ENCODE results near the gene MAP7D1. TPM values are rescaled to one million over a fixed set of nuclear protein-coding genes. Genes with fewer than 3 reads are reported as not detected.

The MAP7D1 gene
- total RNA-seq, 5 donors from 2014 or later (not counting 1 experiment from before 2014, with no cell fraction given), result 157 to 295 (median 263) TPM

- Histone ChIP-seq H3K9me3 (no peaks in the 10 kb centered on the region), H3K4me3 (ENCODE audit: control insufficient read depth in 1 of 2, extremely low read depth in 1 of 2, low read length in 1 of 2) (peak overlapping the region; percentile 46 to 76), H3K27me3 (replicated peaks in 1 of 2; ENCODE audit: control insufficient read depth in 2 of 2, extremely low read depth in 1 of 2, insufficient read depth in 2 of 2, low read length in 1 of 2) (no peaks in the 10 kb centered on the region), H3K36me3 (ENCODE audit: control insufficient read depth in 2 of 2, extremely low read depth in 1 of 2, insufficient read depth in 1 of 2, low read length in 1 of 2) (no peaks in the 10 kb centered on the region), H3K27ac (ENCODE audit: low read length) (peak overlapping the region; percentile 89), H3K4me1 (ENCODE audit: control insufficient read depth in 1 of 2, extremely low read depth in 1 of 2, insufficient read depth in 2 of 2, low read length in 2 of 2) (peaks cover 58 to 92% of the 10 kb centered on the region in 2 experiments)
- POLR2A ChIA-PET, result interaction anchor here (0.6 to 1.0 kb wide), 5 partner anchors 9 to 256 kb away, joined by 3 to 4 read pairs (median 3); partner anchors contain the start of gene TRAPPC3 (in 2 of the 2)
- Mint-ChIP-seq H3K9me3 (no peaks in the 10 kb centered on the region), H3K4me3 (peak overlapping the region; percentile 77 to 82 (median 82)), H3K4me1 (peaks cover 78 to 84% (median 82%) of the 10 kb centered on the region in 3 donors), H3K36me3 (peaks cover 25% of the 10 kb centered on the region), H3K27me3 (no peaks in the 10 kb centered on the region), H3K27ac (peak overlapping the region; percentile 96)
- DNase-seq, result peak; percentile 38 to 76 (median 57)
- WGBS (ENCODE audit: insufficient coverage), result 4% methylated on average over 8 of the region's 14 CpGs
- ATAC-seq (replicated peaks in 1 of 4), result peak; percentile 59 to 78 (median 66)
- CTCF ChIA-PET, result interaction anchor here (0.6 to 5.9 kb wide), 9 partner anchors 8 to 124 kb away, joined by 3 to 41 read pairs (median 5); partner anchors contain the start of gene TRAPPC3 (in 1 of the 2)
Observed at GRCh38 chr1:36161641-36162531, 5.9 kb downstream of the MAP7D1 start.

- Mint-ChIP-seq H3K27me3 (no peaks in the 10 kb centered on the region), H3K36me3 (peaks cover 28% of the 10 kb centered on the region), H3K9me3 (no peaks in the 10 kb centered on the region), H3K27ac (peak overlapping the region; percentile 96), H3K4me1 (peaks cover 80 to 86% (median 85%) of the 10 kb centered on the region in 3 donors), H3K4me3 (peak overlapping the region; percentile 77 to 82 (median 82))
- CTCF ChIA-PET, result interaction anchor here (0.6 to 5.9 kb wide), 5 partner anchors 11 to 123 kb away, joined by 3 to 41 read pairs (median 5); partner anchors contain the start of gene TRAPPC3 (in 1 of the 2)
- Histone ChIP-seq H3K27ac (ENCODE audit: low read length) (peak overlapping the region; percentile 89), H3K9me3 (no peaks in the 10 kb centered on the region), H3K36me3 (ENCODE audit: control insufficient read depth in 2 of 2, extremely low read depth in 1 of 2, insufficient read depth in 1 of 2, low read length in 1 of 2) (peaks cover 0 to 8% of the 10 kb centered on the region in 2 donors), H3K4me3 (ENCODE audit: control insufficient read depth in 1 of 2, extremely low read depth in 1 of 2, low read length in 1 of 2) (no peak overlapping the region), H3K27me3 (replicated peaks in 1 of 2; ENCODE audit: control insufficient read depth in 2 of 2, extremely low read depth in 1 of 2, insufficient read depth in 2 of 2, low read length in 1 of 2) (no peaks in the 10 kb centered on the region), H3K4me1 (ENCODE audit: control insufficient read depth in 1 of 2, extremely low read depth in 1 of 2, insufficient read depth in 2 of 2, low read length in 2 of 2) (peaks cover 57 to 92% of the 10 kb centered on the region in 2 experiments)
- POLR2A ChIA-PET, result interaction anchor here (0.6 to 1.0 kb wide), 6 partner anchors 10 to 1849 kb away, joined by 3 to 6 read pairs (median 4); partner anchors contain the start of gene TRAPPC3 (in 1 of the 2)
- DNase-seq (no peak), ATAC-seq (replicated peaks in 1 of 4) (no peak)
- no CpG with 5 or more reads among the region's 1 CpG for WGBS (ENCODE audit: insufficient coverage)
Observed at GRCh38 chr1:36162680-36163239, 6.8 kb downstream of the MAP7D1 start.

- DNase-seq (no peak), ATAC-seq (replicated peaks in 1 of 4) (no peak)
- H3K4me3 Mint-ChIP-seq, result peak overlapping the region in 1 of 3 donors; percentile 35
- no peaks in the 10 kb centered on the region for H3K27me3 Mint-ChIP-seq
- Histone ChIP-seq H3K36me3 (ENCODE audit: control insufficient read depth in 2 of 2, extremely low read depth in 1 of 2, insufficient read depth in 1 of 2, low read length in 1 of 2) (peaks cover 0 to 13% of the 10 kb centered on the region in 2 donors), H3K4me3 (ENCODE audit: control insufficient read depth in 1 of 2, extremely low read depth in 1 of 2, low read length in 1 of 2) (no peak overlapping the region), H3K27me3 (replicated peaks in 1 of 2; ENCODE audit: control insufficient read depth in 2 of 2, extremely low read depth in 1 of 2, insufficient read depth in 2 of 2, low read length in 1 of 2) (no peaks in the 10 kb centered on the region), H3K9me3 (no peaks in the 10 kb centered on the region), H3K27ac (ENCODE audit: low read length) (peak overlapping the region; percentile 89), H3K4me1 (ENCODE audit: control insufficient read depth in 1 of 2, extremely low read depth in 1 of 2, insufficient read depth in 2 of 2, low read length in 2 of 2) (peaks cover 53 to 90% of the 10 kb centered on the region in 2 experiments)
- no peaks in the 10 kb centered on the region for H3K9me3 Mint-ChIP-seq
- peaks cover 25% of the 10 kb centered on the region for H3K36me3 Mint-ChIP-seq
- CTCF ChIA-PET, result interaction anchor here (1.3 to 5.9 kb wide), 3 partner anchors 14 to 122 kb away, joined by 3 to 41 read pairs (median 7); partner anchors contain the start of gene TRAPPC3 (in 1 of the 2)
- POLR2A ChIA-PET, result interaction anchor here (0.6 kb wide), 3 partner anchors 48 to 1848 kb away, joined by 4 to 6 read pairs (median 5); no protein-coding TSS in a partner anchor
- H3K4me1 Mint-ChIP-seq, result peaks cover 78 to 84% (median 83%) of the 10 kb centered on the region in 3 donors
- peak overlapping the region; percentile 96 for H3K27ac Mint-ChIP-seq
Observed at GRCh38 chr1:36163426-36163825, 7.5 kb downstream of the MAP7D1 start.

- POLR2A ChIA-PET, result interaction anchor here in 1 of 2 donors (0.6 kb wide), 1 partner anchor 47 kb away, joined by 5 read pairs; no protein-coding TSS in a partner anchor
- Histone ChIP-seq H3K4me3 (ENCODE audit: control insufficient read depth in 1 of 2, extremely low read depth in 1 of 2, low read length in 1 of 2) (no peak overlapping the region), H3K36me3 (ENCODE audit: control insufficient read depth in 2 of 2, extremely low read depth in 1 of 2, insufficient read depth in 1 of 2, low read length in 1 of 2) (peaks cover 0 to 18% of the 10 kb centered on the region in 2 donors), H3K4me1 (ENCODE audit: control insufficient read depth in 1 of 2, extremely low read depth in 1 of 2, insufficient read depth in 2 of 2, low read length in 2 of 2) (peaks cover 44 to 87% of the 10 kb centered on the region in 2 experiments), H3K27me3 (replicated peaks in 1 of 2; ENCODE audit: control insufficient read depth in 2 of 2, extremely low read depth in 1 of 2, insufficient read depth in 2 of 2, low read length in 1 of 2) (no peaks in the 10 kb centered on the region), H3K27ac (ENCODE audit: low read length) (peak overlapping the region; percentile 20), H3K9me3 (no peaks in the 10 kb centered on the region)
- Mint-ChIP-seq H3K9me3 (no peaks in the 10 kb centered on the region), H3K27ac (peak overlapping the region; percentile 33 to 68), H3K36me3 (peaks cover 22% of the 10 kb centered on the region), H3K4me3 (peak overlapping the region in 1 of 3 donors; percentile 3), H3K4me1 (peaks cover 74 to 82% (median 81%) of the 10 kb centered on the region in 3 donors), H3K27me3 (no peaks in the 10 kb centered on the region)
- 93% methylated on average over 2 of the region's 2 CpGs for WGBS (ENCODE audit: insufficient coverage)
- ATAC-seq (replicated peaks in 1 of 4), result no peak
- no peak for DNase-seq
- CTCF ChIA-PET, result interaction anchor here in 1 of 2 donors (5.9 kb wide), 1 partner anchor 15 kb away, joined by 41 read pairs; the partner anchor contains the start of gene TRAPPC3
Observed at GRCh38 chr1:36164361-36164760, 8.4 kb downstream of the MAP7D1 start.

DNA sequence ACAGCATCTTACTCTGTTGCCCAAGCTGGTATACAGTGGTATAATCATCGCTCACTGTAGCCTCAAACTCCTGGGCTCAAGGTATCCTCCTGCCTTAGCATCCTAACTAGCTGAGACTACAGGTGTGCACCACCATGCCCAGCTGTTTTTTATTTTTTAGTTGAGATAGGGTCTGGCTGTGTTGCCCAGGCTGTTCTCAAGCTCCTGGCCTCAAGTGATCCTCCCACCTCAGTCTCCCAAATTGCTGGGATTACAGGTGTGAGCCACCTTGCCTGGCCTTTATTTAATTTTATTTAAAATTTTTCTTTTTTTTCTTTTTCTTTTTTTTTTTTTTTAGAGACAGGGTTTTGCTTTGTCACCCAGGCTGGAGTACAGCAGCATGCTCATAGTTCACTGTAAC lies 9.2 kb downstream of the MAP7D1 start:
- no peaks in the 10 kb centered on the region for H3K9me3 ChIP-seq
- peak overlapping the region in 1 of 2 donors; percentile 68 for H3K27ac Mint-ChIP-seq

More for the DNA sequence above, 9.2 kb downstream of the MAP7D1 start:
- Mint-ChIP-seq H3K9me3 (no peaks in the 10 kb centered on the region), H3K36me3 (peaks cover 22% of the 10 kb centered on the region), H3K4me1 (peaks cover 68 to 78% (median 76%) of the 10 kb centered on the region in 3 donors), H3K4me3 (no peak overlapping the region), H3K27me3 (no peaks in the 10 kb centered on the region)
- H3K27ac ChIP-seq (ENCODE audit: low read length), result peak overlapping the region; percentile 20
- no CpG with 5 or more reads among the region's 1 CpG for WGBS (ENCODE audit: insufficient coverage)
- H3K27me3 ChIP-seq (replicated peaks in 1 of 2; ENCODE audit: control insufficient read depth in 2 of 2, extremely low read depth in 1 of 2, insufficient read depth in 2 of 2, low read length in 1 of 2), result no peaks in the 10 kb centered on the region
- DNase-seq (no peak), ATAC-seq (replicated peaks in 1 of 4) (no peak)
- POLR2A ChIA-PET, result interaction anchor here in 1 of 2 donors (0.6 to 0.9 kb wide), 2 partner anchors 23 to 36 kb away, joined by 3 to 4 read pairs; no protein-coding TSS in a partner anchor
- peaks cover 36 to 79% of the 10 kb centered on the region in 2 experiments for H3K4me1 ChIP-seq (ENCODE audit: control insufficient read depth in 1 of 2, extremely low read depth in 1 of 2, insufficient read depth in 2 of 2, low read length in 2 of 2)
- peaks cover 0 to 24% of the 10 kb centered on the region in 2 donors for H3K36me3 ChIP-seq (ENCODE audit: control insufficient read depth in 2 of 2, extremely low read depth in 1 of 2, insufficient read depth in 1 of 2, low read length in 1 of 2)
- CTCF ChIA-PET, result interaction anchor here in 1 of 2 donors (0.7 kb wide), 1 partner anchor 9 kb away, joined by 3 read pairs; the partner anchor contains the start of gene MAP7D1
- no peak overlapping the region for H3K4me3 ChIP-seq (ENCODE audit: control insufficient read depth in 1 of 2, extremely low read depth in 1 of 2, low read length in 1 of 2)

Measured in T-cell (primary cell).